A549 (cell line): Measurements from ENCODE around the gene C3orf20.

Experiments
- CEBPB ChIP-seq, 2 experiments: fragments of >200 bp in 1 of 2; sonication (Bioruptor Twin) in 1 of 2; formaldehyde crosslinking in 1 of 2; IDR thresholded peaks; 2 replicates each; pipeline ENCODE4 v1.6.1; 2012 to 2016
- CHD2 ChIP-seq: fragments of 150-350 bp; IDR thresholded peaks from 2 replicates; pipeline ENCODE4 v1.6.1; 2014; ENCODE audit warnings: low read length; ENCODE audit not compliant: partially characterized antibody
- ELK1 ChIP-seq: fragments of 150-350 bp; IDR thresholded peaks from 2 replicates; pipeline ENCODE4 v1.6.1; 2014; ENCODE audit warnings: low read depth, mild to moderate bottlenecking, low read length
- EP300 ChIP-seq, 2 experiments: fragments of >200 bp; sonication (Bioruptor Twin); formaldehyde crosslinking; IDR thresholded peaks; 2 replicates in 1 of 2; 3 replicates in 1 of 2; pipeline ENCODE4 v1.6.1; 2016 to 2017
- ESRRA ChIP-seq: fragments of 150-350 bp; IDR thresholded peaks from 2 replicates; pipeline ENCODE4 v1.6.1; 2014; ENCODE audit warnings: mild to moderate bottlenecking, low read length, borderline replicate concordance
- JUN ChIP-seq, 2 experiments: fragments of >200 bp; sonication (Bioruptor Twin); formaldehyde crosslinking; IDR thresholded peaks; 2 replicates in 1 of 2; 3 replicates in 1 of 2; pipeline ENCODE4 v1.6.1; 2016 to 2017
- JUNB ChIP-seq: fragments of >200 bp; sonication (Bioruptor Twin); formaldehyde crosslinking; IDR thresholded peaks from 2 replicates; pipeline ENCODE4 v1.6.1; 2016
- NR3C1 ChIP-seq: fragments of >200 bp; sonication (Bioruptor Twin); formaldehyde crosslinking; IDR thresholded peaks from 3 replicates; pipeline ENCODE4 v1.6.1; 2017
- PBX3 ChIP-seq: IDR thresholded peaks from 2 replicates; pipeline ENCODE4 v1.6.1; 2012
- POLR2A ChIP-seq: IDR thresholded peaks from 2 replicates; pipeline ENCODE4 v1.6.1; 2012; ENCODE audit warnings: mild to moderate bottlenecking, low read length
- REST ChIP-seq: fragments of 200-600 bp; sonication (generic); IDR thresholded peaks from 2 replicates; pipeline ENCODE4 v1.6.1; 2016; ENCODE audit warnings: antibody characterized with exemption, mild to moderate bottlenecking, moderate library complexity
- TF ChIP-seq, protein P1 (sequence below): fragments of >200 bp; sonication (Bioruptor Twin); formaldehyde crosslinking; IDR thresholded peaks from 3 replicates; pipeline ENCODE4 v1.5.1; 2016
- TF ChIP-seq, protein P2 (sequence below): fragments of 450-650 bp; IDR thresholded peaks from 2 replicates; pipeline ENCODE4 v1.6.1; 2014; ENCODE audit warnings: antibody characterized with exemption

GRCh38 chr3:14630404-14631100, 44.4 kb upstream of the C3orf20 start:
- TF ChIP-seq NR3C1 (no peak), PBX3 (no peak), EP300 (IDR thresholded peaks at IDR 0.05) (no peak), POLR2A (no peak), ESRRA (no peak), CEBPB (IDR thresholded peaks at IDR 0.05) (no peak), CHD2 (no peak), REST (no peak), ELK1 (no peak), JUNB (no peak), JUN (IDR thresholded peaks at IDR 0.05) (no peak)
- TF ChIP-seq, protein P1, sequence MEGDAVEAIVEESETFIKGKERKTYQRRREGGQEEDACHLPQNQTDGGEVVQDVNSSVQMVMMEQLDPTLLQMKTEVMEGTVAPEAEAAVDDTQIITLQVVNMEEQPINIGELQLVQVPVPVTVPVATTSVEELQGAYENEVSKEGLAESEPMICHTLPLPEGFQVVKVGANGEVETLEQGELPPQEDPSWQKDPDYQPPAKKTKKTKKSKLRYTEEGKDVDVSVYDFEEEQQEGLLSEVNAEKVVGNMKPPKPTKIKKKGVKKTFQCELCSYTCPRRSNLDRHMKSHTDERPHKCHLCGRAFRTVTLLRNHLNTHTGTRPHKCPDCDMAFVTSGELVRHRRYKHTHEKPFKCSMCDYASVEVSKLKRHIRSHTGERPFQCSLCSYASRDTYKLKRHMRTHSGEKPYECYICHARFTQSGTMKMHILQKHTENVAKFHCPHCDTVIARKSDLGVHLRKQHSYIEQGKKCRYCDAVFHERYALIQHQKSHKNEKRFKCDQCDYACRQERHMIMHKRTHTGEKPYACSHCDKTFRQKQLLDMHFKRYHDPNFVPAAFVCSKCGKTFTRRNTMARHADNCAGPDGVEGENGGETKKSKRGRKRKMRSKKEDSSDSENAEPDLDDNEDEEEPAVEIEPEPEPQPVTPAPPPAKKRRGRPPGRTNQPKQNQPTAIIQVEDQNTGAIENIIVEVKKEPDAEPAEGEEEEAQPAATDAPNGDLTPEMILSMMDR = no peak
- TF ChIP-seq, protein P2, sequence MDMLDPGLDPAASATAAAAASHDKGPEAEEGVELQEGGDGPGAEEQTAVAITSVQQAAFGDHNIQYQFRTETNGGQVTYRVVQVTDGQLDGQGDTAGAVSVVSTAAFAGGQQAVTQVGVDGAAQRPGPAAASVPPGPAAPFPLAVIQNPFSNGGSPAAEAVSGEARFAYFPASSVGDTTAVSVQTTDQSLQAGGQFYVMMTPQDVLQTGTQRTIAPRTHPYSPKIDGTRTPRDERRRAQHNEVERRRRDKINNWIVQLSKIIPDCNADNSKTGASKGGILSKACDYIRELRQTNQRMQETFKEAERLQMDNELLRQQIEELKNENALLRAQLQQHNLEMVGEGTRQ = no peak
